HPDE6-E6E7 (cell line): ENCODE data around the gene POLR3C.
"Not testable (repeated sequence)": the region's sequence is repeated elsewhere in the genome, so short reads cannot be mapped to it uniquely, and the experiment has no call there.

Experiments
- DNase-seq: peaks from one replicate; pipeline ENCODE4 v3.0.0; 2011; ENCODE audit warnings: missing footprints; ENCODE audit errors: extremely low spot score

POLR3C gene

DNA sequence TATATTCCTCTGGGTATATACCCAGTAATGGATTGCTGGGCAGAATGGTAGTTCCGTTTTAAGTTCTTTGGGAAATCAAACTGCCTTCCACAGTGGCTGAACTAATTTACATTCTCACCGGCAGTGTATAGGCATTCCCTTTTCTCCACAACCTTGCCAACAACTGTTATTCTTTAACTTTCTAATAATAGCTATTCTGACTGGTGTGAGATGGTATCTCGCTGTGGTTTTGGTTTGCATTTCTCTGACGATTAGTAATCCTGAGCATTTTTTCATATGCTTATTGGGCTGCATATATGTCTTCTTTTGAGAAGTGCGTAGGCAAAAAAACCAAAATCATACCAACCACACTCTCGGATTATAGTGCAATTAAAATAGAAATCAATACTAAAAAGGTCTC, 5.9 kb upstream of the POLR3C start:
- DNase-seq = not testable (repeated sequence)

DNA sequence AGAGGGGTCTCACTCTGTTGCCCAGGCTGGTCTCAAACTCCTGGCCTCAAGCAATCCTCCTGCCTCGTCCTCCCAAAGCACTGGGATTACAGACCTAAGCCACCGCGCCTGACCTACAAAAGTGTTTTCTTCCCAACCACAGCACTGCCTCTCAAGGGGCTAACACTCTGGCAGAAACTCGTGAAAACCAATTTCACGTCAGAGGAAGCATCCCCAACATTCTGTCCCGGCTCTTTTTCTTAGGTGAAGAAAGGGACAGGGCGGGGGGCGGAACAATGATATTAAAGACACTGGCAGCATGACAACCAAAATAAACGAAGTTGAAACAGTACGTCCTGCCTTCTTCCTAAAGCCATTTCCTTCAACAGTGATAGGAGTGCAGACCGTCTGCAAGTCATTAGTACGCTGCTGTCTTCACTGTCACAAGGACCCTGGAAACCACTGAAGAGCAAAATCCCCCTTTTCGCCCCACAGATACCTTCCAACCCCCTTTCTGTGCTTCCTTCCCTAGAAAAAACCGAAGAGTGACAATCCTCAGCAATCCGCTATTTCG, 1.1 kb upstream of the POLR3C start:
- not testable (repeated sequence) for DNase-seq

DNA sequence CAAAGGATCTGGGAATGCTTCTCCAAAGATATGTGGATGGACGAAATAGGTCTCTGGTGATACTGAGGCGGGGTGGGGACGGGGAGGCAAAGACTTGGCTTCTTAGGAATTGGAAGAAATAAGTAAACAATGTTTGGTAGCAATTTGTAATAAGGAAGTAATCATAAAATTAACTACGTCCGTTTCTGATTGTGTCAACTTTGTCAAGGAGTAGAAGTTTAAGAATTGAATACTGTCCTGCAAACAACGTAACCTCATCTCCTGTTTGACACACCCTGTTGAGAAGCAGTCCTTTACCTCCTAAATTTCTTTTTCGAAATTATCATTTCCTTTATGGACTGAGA, 471 bp downstream of the POLR3C start:
- DNase-seq = no peak

DNA sequence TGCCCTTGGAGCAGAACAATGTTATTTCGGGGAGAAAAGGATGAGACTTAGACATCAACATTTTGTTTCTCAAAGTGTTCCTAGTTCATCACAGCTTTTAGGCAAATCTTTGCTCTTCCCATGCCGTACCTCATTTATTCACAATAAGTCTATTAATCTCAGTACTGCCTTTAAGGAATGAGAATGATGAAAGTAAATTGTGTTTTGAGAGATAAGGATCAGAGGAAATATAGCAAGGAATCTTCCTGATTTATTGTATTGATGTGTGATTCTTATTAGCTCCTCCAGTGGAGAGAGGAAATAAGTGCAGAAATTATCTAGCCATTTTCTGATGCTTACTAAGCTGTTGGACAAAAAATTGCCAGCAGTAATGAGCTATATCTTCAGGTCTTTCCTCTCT, 2.0 kb downstream of the POLR3C start:
- no peak for DNase-seq

DNA sequence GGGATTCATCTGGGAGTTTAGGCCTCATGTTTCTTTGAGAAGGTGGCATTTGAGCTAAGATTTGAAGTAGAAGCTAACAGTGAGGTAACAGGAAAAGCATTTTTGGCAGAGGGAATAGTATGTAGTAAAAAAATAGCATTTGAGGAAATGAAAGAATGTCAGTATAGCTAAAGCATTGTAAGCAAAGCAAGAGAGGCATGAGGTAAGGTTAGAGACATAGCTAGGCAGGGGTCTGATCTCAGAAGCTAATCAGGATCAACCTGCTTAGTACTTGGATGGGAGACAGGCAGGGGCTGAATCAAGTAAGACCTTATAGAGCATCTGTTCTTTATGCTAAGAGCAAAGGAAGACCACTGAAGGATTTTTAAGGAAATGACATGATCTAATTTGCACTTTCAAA, 4.0 kb downstream of the POLR3C start:
- no peak for DNase-seq

DNA sequence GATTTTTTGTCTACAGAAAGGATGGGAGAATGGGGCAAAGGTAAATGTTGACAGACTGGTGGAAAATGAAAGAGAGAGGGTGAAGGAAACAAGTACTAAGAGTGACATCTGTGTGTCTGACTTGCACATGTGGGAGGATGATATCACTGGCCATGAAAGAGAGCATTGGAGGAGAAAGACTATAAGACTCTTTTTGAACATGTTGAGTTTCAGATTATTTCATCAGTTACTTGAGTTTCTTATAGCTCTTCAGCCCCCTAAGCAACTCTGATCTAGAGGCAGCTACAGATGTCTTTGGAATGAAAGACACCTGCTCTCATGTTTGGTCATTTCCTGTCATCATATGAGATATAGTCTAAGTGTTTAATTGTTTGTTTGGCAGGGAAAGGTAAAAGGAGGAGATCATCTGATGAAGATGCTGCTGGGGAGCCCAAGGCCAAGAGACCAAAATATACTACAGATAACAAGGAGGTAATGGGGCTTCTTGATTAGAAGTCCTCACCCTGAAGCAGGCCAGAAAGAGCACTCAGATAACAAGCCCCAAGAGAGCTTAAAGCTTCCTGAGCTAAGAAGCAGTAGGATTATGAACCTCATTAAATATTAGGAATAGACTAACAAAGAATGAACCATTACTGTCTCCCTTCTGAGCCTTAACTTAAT, 4.5 kb downstream of the POLR3C start:
- DNase-seq = no peak

DNA sequence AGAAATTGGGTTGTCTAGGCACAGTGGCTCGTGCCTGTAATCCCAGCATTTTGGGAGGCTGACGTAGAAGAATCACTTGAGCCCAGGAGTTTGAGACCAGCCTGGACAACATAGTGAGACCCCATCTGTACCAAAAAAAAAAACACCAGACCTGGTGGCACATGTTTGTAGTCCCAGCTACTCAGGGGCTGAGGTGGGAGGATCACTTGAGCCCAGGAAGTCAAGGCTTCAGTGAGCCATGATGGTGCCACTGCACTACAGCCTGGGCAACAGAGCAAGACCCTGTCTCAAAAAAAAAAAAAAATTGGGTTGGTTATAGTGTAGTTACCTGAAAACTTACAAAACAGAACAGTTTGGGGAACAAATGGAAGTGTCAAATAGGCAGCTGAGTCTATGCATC, 6.8 kb downstream of the POLR3C start:
- DNase-seq = not testable (repeated sequence)

DNA sequence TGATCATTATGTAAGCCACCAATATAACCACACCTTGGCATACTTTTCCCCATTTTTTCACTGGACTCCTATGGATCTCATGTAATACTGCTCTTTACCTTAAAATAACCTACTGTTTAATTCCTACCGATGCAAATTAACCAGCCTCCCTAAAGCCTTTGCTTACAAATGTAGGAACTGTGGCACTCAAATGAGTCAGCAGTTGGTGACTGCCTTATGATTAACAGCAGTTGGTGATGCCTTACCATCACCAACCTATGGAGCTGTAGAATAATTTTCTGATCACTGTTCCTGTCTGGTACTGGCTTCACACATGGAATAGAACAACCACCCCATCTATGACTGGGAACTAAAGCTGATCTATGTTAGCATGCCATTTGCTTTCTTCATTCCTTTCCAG, 13.7 kb downstream of the POLR3C start:
- DNase-seq = no peak

DNA sequence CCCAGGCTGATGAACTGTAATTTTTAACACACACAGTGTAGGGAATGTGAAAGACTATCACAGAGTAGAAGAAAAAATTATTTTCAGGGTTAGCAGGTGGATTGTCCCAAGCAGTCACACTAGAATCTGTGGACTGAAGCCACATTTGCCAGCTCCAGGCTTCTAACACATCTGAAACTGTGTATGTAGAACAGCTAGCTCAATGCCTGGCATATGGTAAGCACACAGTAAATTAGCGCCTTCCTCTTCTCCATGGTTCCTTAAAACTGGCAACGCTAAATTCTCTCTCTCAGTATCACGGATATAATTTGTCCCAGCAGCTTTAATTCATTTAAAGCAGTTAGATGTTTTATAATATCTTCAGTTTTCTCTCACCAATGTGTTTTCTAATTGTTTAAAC, 19.0 kb downstream of the POLR3C start:
- DNase-seq = no peak

DNA sequence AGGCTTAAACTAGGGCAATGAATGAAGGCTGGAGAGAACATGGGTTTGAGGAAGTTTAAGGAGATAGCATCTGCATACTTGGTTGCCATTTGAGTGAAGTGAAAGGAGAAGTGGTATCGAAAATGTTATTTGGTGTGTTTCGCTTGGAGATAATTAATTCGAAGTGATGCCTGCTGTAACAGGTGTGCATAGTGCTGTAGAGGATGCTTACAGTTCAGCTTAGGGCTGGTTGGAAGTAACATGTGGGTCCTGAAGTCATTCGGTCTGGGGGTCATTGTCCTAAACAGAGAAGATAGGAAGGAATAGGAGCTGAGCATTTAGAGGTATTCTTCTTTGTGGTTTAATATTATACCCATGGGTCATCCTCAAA, 21.1 kb downstream of the POLR3C start:
- no peak for DNase-seq

DNA sequence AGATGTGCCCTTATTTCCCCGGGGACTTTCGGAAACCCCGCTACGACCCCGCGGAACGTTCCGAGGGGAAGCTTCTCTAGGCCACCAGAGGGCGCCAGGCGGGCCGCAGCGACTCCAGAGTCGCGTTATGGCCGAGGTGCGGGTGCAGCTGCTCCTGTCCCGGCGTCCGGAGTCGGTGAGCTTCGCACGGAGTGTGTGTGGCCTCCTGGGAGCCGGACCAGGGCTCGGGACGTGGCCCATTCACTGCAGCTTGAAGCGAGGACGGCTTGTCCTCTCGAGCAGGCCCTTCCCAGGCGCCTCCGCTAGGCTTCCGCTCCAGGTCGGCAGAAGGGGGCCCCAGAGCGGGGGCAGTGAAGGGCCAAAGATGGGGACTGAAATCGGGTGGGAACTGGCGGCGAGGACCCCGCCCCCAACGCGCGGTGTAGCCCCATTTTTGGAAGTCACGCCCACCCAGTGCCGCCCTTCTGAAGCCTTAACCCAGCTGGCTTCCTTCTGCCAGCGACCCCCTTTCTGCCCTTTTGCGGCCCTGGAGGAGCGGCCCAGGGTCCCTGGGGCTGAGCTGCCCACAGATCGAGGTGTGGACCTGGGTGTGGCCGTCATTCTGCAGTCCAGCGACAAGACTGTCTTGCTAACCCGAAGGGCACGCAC, 21.6 kb downstream of the POLR3C start, which contains the start of gene NUDT17:
TSS of gene NUDT17 (plus strand) at position 117 of the 648 bp plus-strand sequence. CDS start at position 128, 11 bp downstream.
- DNase-seq = peak; percentile 79

DNA sequence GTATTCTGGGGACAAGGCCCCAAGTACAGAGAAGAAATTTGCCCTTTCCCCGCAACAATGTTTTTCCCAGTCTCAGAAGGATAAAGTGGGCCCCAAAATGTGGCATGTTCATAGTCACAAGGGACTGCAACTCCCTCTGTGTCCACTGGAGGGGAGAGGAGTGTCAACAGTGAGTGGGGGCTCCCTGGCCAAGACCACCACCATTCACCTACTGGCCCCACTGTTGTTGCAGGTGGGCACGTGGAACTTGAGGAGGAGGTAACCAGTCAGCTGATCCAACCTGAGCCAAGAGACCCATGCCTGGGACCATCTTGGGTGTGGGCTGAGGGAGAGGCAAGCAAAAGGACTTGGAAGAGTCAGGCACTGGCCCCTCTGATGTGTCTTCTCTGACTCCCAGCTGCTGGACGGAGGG, 22.2 kb downstream of the POLR3C start:
- no peak for DNase-seq

DNA sequence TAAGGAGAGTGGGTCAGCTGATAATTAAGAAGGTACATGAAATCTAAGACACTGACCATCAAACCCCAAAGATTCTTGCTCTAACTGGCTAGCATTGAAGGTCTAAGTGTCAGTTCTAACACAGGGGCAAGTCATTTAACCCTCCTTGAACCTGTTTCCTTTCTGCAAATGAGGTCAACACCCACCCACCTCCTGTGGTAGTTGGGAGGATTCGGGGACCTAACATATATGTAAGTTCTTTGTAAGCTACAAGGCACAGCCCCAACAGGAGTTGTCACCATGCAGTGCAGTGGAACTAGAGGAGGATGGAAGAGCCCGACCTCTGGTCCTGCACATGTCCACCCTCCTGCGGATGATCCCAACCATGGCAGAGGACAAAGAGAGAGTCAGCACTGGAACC, 23.8 kb downstream of the POLR3C start:
- DNase-seq = no peak

DNA sequence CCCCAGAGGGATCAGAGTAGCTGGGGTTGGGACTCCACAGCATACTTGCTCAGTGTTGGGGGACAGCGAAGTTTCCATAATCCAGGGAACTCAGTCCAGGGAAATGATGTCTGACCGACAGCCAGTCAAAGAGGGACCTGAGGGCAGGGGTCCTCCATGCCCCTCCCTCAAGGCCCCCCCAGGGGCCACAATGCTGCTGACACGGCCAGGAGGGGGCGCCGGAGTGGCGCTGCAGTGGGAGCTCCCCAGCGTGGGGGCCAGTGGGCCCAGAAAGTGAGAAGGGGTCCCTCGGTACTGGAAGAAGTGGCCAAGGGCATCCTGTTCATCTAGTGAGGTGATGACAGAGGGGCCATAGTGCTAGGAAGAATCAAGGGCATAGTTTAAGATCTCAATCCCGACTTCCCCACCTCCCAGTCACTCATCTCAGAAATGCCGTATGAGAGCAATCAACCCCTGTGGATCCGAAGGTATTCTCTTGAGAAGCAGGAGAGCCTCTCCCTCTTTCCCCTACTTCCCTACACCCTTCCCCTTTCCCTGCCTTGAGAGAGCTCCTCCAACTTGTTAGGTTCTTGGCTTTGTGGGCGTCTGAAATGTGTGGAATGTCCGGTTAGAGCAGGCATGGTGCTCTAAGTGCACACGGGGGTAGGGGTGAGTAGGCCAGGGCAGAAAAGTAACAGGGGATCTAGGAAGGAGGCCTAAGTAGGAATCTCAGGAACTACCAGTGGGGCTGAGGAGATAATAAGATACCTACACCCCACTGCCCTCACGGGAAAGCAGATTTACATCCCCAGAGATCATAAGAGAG, 25.6 kb downstream of the POLR3C start:
- DNase-seq = no peak

DNA sequence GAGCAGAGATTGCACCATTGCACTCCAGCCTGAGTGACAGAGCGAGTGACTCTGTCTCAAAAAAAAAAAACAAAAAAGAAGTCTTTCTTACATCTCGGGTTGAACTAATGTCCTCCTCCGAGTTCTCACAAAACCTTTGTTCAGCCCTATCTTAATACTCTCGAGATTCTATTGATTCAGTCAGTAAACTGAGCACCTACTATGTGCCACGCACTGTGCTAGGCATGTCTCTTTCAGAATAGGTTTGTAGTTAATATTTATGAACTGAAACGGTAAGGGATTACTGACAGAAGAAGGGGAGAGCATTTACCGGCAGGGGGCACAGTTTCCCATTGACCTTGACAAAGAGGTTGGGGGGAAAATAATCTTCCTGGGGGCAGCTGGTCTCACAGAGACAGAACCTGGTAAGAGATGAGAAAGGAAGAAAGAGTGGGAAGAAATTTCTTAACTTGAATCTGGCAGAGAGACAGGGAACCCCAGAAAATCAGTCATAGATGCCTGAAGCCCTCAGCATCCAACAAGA, 31.5 kb downstream of the POLR3C start:
- DNase-seq = no peak

DNA sequence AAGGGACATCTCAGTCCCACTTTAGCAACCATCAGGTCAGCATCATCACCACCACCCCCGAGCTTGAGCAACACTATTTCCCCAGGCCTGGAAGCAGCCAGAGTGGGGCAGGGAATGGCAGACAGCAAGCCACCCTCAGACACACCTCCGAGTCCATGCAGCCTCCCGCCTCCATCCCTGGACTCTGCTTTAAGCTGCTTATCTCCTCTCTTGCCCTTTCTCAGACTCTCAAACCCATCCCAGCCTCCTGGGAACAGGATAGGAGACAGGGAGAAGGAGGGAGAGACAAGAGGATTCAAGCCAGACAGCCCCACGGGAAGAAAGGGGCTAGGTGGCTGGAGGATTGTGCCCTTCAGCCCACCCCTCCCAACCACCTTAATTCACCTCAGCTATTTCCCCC, 33.2 kb downstream of the POLR3C start:
- DNase-seq = no peak

DNA sequence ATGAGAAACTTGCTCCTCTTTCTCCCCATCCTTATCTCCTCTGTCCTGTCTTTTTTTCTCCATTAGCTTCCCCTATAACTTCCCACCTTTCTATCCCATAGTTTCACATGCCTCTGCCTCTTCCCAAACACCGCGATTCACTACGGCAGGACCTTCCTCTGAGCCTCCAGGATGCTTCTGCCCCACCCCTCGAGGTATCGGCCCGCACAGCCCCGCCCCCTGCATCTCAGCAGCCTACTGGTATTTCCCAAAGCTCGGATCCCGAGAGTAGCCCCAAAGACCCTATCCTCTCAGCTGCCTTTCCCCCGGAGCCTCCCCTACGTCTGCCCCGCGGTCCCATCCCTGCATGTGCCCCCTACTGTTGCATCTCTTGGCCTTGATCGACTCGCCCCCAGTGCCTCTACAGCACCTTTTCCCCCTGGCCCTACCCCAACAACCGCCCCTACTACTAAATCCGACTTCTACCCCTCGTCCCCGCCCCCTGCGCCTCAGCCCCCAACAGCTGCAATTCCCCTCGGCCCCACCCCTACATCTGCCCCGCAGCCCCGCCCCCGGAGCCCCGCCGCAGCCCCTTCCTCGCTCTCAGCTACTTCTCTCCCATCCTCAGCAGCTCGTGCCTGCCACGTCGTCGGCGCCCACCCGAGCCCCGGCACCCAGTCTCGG, 34.4 kb downstream of the POLR3C start:
- DNase-seq = no peak

DNA sequence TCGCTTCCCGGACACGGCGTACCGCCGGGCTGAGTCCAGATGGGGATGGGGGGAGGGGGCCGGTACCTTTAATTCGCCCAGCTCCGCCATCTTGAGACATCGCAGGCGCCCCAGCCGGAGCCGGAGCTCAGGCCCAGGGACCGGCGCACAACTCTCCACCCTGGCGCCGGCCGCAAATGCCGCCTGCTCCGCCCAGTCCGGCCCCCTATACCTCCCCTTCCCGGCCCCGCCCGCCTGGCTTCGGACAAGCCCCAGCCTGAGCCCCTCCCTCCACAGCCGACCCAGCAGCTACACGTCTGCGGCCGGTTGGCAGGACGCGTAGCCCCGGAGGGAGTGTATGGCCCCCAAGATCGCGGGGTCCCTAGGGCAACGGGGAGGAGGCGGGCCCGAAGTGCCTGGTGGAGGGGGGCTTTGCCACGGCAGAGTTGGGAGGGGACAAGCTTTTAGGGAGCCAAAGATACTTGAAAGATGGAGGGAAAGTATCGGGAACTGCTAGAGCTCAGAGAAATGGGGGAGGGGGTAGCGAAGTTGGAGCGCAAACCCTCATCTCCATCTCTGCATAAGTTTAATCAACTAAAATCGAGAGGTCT, 35.0 kb downstream of the POLR3C start, which contains the start of gene PIAS3:
TSS of gene PIAS3 (minus strand) at position 181 of the 590 bp plus-strand sequence. CDS start at position 90, 91 bp downstream.
- DNase-seq = peak; percentile 96

DNA sequence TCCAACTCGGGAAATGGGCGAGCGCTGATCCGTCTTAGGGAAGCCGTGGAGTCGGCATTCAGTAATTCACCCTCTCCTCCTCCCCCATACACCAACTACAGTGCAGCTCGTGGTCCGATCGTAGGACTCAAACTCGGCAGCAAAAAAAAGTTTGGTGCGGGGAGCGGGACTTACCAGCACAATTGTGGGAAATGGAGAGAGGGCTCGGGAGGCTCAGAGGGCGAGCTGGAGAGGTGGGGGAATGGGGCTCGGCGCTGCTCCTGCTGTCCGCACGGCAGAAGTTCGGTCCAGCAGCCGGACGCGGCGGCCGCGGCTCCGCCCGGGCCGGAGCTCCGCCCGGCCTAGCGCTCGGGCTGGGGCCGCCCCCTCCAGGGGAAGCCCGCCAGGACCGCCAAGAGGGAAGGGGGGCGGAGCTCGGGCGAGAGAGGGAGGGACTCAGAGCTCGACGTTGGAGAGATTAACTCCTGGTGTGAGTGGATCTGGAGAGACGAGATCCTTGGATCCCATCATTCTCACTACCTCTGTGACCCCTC, 35.6 kb downstream of the POLR3C start:
- peak; percentile 86 for DNase-seq

DNA sequence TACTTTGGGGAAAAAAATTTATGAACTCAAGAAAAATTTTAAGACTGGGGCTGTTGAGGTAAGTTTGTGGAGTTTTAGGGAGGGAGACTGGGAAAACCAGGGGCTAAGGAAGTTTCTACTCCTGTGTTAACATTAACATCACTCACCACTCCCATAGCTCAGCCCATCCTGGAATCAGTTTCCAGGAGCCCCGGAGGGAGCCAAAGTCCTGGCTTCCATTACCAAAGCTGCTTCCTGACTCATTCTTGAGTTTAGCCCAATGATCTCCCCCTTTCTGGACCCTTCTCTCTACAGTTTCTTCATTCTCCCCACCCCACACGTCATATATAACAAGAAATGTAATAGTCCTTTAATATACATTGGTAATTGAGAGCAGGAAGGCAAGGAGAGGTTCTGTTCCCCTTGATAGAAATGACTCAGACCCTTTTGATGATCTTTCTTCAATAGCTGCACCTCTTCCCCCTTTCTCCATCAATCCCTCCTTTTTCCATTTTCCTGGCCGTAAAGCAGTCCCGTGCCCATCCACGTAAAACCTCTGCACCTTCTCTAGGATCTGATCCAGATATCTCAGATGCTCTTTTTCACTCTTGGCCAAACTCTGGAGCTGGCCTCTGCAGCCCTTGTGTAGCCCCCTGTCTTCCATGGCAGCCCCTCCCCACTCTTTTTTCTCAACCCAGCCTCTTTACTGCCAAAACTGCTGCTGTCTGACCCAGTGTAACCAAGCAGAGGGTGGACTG, 39.5 kb downstream of the POLR3C start:
- DNase-seq = no peak
